Measurements from ENCODE around the gene MEF2A. TPM values are rescaled to one million over a fixed set of nuclear protein-coding genes. Genes with fewer than 3 reads are reported as not detected.
A peak's percentile ranks its signal among the peaks of the same experiment; 100 is the strongest.
"Not testable (repeated sequence)": the region's sequence is repeated elsewhere in the genome, so short reads cannot be mapped to it uniquely, and the experiment has no call there.

Gene MEF2A
- total RNA-seq, 1 donor from 2014 or later: 11.1 TPM

- Histone ChIP-seq H3K27me3 (ENCODE audit: control insufficient read depth, insufficient read depth, low read length) (no peaks in the 10 kb centered on the region), H3K36me3 (ENCODE audit: control insufficient read depth, insufficient read depth, low read length) (peaks cover 8% of the 10 kb centered on the region), H3K4me3 (ENCODE audit: low read depth, low read length) (peak overlapping the region; percentile 77)
- TF ChIP-seq, protein P1, sequence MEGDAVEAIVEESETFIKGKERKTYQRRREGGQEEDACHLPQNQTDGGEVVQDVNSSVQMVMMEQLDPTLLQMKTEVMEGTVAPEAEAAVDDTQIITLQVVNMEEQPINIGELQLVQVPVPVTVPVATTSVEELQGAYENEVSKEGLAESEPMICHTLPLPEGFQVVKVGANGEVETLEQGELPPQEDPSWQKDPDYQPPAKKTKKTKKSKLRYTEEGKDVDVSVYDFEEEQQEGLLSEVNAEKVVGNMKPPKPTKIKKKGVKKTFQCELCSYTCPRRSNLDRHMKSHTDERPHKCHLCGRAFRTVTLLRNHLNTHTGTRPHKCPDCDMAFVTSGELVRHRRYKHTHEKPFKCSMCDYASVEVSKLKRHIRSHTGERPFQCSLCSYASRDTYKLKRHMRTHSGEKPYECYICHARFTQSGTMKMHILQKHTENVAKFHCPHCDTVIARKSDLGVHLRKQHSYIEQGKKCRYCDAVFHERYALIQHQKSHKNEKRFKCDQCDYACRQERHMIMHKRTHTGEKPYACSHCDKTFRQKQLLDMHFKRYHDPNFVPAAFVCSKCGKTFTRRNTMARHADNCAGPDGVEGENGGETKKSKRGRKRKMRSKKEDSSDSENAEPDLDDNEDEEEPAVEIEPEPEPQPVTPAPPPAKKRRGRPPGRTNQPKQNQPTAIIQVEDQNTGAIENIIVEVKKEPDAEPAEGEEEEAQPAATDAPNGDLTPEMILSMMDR (IDR thresholded peaks at IDR 0.05; ENCODE audit: insufficient read depth, low read length, severe bottlenecking): no peak
- FAIRE-seq (no peak), DNase-seq (ENCODE audit: low read depth) (no peak)
These were observed 166.5 kb downstream of the MEF2A start for GRCh38 chr15:99732124-99732750.

DNA sequence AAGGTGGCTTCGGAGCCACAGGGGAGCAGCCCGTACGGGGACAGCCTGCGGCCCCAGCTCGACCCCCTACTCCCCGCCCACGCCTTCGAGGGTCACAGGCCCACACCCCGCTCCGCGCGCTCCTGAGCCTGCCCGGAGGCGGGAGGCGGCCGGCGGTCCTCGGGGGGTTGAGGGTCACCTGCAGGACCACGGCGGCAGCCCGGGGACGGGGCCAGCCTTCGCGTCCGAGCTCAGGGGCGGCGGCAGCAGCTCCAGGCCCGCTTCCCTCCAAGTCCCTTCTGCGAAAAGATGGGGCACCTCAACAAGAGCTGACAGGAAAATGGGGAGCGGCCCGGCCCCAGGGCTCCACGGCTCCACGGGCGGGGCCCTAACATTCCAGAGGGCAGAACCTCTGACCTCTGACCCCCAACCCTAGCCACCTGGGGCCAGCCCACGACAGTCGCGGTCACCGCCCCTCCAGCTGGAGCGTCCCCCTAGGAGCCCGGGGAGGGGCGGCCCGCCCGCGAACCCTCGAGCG, 167.0 kb downstream of the MEF2A start:
- TF ChIP-seq, protein P1 (IDR thresholded peaks at IDR 0.05; ENCODE audit: insufficient read depth, low read length, severe bottlenecking): no peak
- Histone ChIP-seq H3K27me3 (ENCODE audit: control insufficient read depth, insufficient read depth, low read length) (no peaks in the 10 kb centered on the region), H3K36me3 (ENCODE audit: control insufficient read depth, insufficient read depth, low read length) (peaks cover 8% of the 10 kb centered on the region), H3K4me3 (ENCODE audit: low read depth, low read length) (peak overlapping the region; percentile 77)
- DNase-seq (ENCODE audit: low read depth): no peak
- no peak for FAIRE-seq

DNA sequence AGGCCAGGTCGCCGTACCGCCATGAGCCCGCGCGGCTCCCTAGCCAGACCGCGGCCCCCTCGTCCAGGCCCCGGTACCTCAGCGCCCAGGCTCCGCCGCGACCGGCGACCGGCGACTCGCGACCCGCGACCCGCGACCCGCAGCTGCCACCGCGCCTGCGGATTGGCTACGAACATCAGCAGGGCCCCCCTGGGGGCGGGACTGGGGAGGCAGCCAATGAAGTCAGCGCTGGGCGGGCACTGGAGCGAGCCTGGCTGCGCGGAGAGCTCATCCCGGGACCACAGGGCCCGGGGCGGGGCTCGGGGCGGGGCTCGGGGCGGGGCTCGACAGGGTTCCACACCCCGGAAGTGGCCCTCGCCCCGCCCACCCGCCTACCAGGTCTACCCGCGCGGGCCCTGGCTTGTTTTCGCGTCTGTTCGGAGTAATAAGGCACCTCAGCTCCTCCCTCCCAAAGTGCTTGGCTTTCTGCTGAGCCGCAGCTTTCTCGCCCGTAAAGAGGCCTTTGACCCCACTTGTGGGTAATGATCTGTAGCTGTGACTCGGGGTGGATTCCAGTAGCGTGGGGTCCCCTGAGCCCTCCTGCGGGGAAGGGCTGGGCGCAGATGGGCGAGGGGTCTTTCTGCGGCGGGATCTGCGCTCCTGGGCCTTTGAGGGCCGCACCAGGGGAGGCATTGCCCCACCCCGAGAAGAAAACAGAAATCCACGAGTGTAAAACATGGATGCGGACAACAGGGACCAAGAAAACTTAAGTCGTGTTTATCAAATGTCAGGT, 167.7 kb downstream of the MEF2A start, which contains the start of gene LYSMD4:
TSS of gene LYSMD4 (minus strand) at position 170 of the 772 bp plus-strand sequence. CDS start 1,438 bp downstream, outside the sequence.
- TF ChIP-seq, protein P1 (IDR thresholded peaks at IDR 0.05; ENCODE audit: insufficient read depth, low read length, severe bottlenecking): no peak
- Histone ChIP-seq H3K36me3 (ENCODE audit: control insufficient read depth, insufficient read depth, low read length) (peaks cover 8% of the 10 kb centered on the region), H3K27me3 (ENCODE audit: control insufficient read depth, insufficient read depth, low read length) (no peaks in the 10 kb centered on the region), H3K4me3 (ENCODE audit: low read depth, low read length) (peak within 1 kb of the TSS; percentile 77)
- peak; percentile 82 for DNase-seq (ENCODE audit: low read depth)
- no peak for FAIRE-seq

DNA sequence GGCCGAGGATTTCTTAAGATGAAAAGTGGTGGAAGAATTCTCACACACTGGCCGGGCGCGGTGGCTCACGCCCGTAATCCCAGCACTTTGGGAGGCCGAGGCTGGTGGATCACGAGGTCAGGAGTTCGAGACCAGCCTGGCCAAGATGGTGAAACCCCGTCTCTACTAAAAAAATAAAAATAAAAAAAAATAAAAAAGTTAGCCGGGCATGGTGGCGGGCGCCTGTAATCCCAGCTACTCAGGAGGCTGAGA, 168.2 kb downstream of the MEF2A start:
- DNase-seq (ENCODE audit: low read depth); FAIRE-seq: not testable (repeated sequence)

GRCh38 chr15:99734575-99734974, 168.8 kb downstream of the MEF2A start:
- no peak for FAIRE-seq
- TF ChIP-seq, protein P1 (IDR thresholded peaks at IDR 0.05; ENCODE audit: insufficient read depth, low read length, severe bottlenecking): no peak
- no peak overlapping the region for H3K4me3 ChIP-seq (ENCODE audit: low read depth, low read length)
- no peaks in the 10 kb centered on the region for H3K27me3 ChIP-seq (ENCODE audit: control insufficient read depth, insufficient read depth, low read length)
- peaks cover 1% of the 10 kb centered on the region for H3K36me3 ChIP-seq (ENCODE audit: control insufficient read depth, insufficient read depth, low read length)
- no peak for DNase-seq (ENCODE audit: low read depth)

More for the DNA sequence above, 168.2 kb downstream of the MEF2A start:
- H3K36me3 ChIP-seq (ENCODE audit: control insufficient read depth, insufficient read depth, low read length); H3K4me3 ChIP-seq (ENCODE audit: low read depth, low read length); H3K27me3 ChIP-seq (ENCODE audit: control insufficient read depth, insufficient read depth, low read length): not testable (repeated sequence)

DNA sequence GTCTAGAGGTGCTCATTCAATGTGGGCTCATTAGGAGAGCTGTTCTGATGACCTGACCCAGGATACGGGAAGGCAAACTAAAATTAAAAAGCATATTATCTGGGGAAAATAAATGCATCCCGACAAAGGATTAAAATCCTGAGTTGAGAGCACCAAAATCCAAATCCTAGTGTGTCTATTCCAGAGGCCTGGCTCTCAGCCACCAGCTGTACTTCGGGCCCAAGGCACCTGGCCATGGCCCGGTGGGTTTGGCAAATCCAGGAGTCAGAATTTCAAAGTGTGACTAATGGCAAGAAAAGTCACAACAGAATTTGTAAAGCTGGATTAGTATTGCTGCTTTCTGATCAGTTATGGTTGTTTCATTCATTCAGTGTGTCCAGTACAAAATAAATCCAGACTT, 170.1 kb downstream of the MEF2A start:
- H3K4me3 ChIP-seq (ENCODE audit: low read depth, low read length): no peak overlapping the region
- H3K36me3 ChIP-seq (ENCODE audit: control insufficient read depth, insufficient read depth, low read length): peaks cover 1% of the 10 kb centered on the region
- TF ChIP-seq, protein P1 (IDR thresholded peaks at IDR 0.05; ENCODE audit: insufficient read depth, low read length, severe bottlenecking): no peak
- no peaks in the 10 kb centered on the region for H3K27me3 ChIP-seq (ENCODE audit: control insufficient read depth, insufficient read depth, low read length)
- FAIRE-seq: no peak
- DNase-seq (ENCODE audit: low read depth): no peak
